HepG2 (cell line): ENCODE results near the gene CNTN4. TPM values are rescaled to one million over a fixed set of nuclear protein-coding genes. Genes with fewer than 3 reads are reported as not detected.

Source experiments
- ATAC-seq: fragments of 200-7000 bp; cut with Tn5 transposase; 3 replicates; pipeline ENCODE4 v1.9.1; 2020; ENCODE audit warnings: mild to moderate bottlenecking, moderate library complexity
- BruUV-seq: library from RNA; stranded (reverse); fragments of 400-500 nt; replicated peaks from 2 replicates; lab custom pipeline; 2021; lab: Mats Ljungman, UMichigan
- CTCF ChIA-PET: fragments of 300-600 bp; formaldehyde crosslinking; extraction: SDS; loops from one replicate; lab custom pipeline; 2021; ENCODE audit warnings: low total read pairs, inconsistent platforms, low intra/inter-chr PET ratio; lab: Yijun Ruan, JAX
- POLR2A ChIA-PET: fragments of 350-600 bp; sonication (Branson Sonifier 250); formaldehyde crosslinking; loops from one replicate; lab custom pipeline; 2020; ENCODE audit warnings: antibody characterized with exemption, inconsistent platforms; lab: Yijun Ruan, JAX
- DNase-seq: peaks from one replicate; pipeline ENCODE4 v3.0.0-alpha.2; 2015; ENCODE audit warnings: low spot score
- FAIRE-seq: peaks from 3 replicates; lab custom pipeline; 2011; peaks lifted over from hg19 to GRCh38; lab: Jason Lieb, UNC
- H2AFZ ChIP-seq: one replicate; pipeline ENCODE4 v1.6.1; 2011; ENCODE audit warnings: low read length, inconsistent platforms
- H3K27ac ChIP-seq: fragments of 300-600 bp; 3 replicates; pipeline ENCODE4 v1.8.0; 2011; ENCODE audit warnings: mixed run types, mild to moderate bottlenecking, mixed read lengths, low read length, inconsistent platforms; ENCODE audit not compliant: insufficient read depth; ENCODE audit errors: extremely low read length
- H3K27me3 ChIP-seq, 2 experiments: fragments of 200-600 bp in 1 of 2; 2 replicates in 1 of 2; 3 replicates in 1 of 2; pipeline versions ENCODE4 v1.6.0 to v1.8.0; 2011; ENCODE audit warnings: low read length in 2 of 2, mild to moderate bottlenecking in 2 of 2, moderate library complexity in 2 of 2, inconsistent platforms in 1 of 2; ENCODE audit not compliant: insufficient read depth in 2 of 2, control insufficient read depth in 1 of 2
- H3K36me3 ChIP-seq, 2 experiments: fragments of 200-600 bp in 1 of 2; replicated peaks in 1 of 2; 2 replicates in 1 of 2; 3 replicates in 1 of 2; pipeline versions ENCODE4 v1.5.1 to v1.8.0; 2011; ENCODE audit warnings: low read length in 2 of 2, inconsistent platforms in 1 of 2; ENCODE audit not compliant: insufficient read depth in 2 of 2, control insufficient read depth in 1 of 2
- H3K4me1 ChIP-seq: 2 replicates; pipeline ENCODE4 v1.5.1; 2012; ENCODE audit warnings: low read length, inconsistent platforms; ENCODE audit not compliant: insufficient read depth
- H3K4me2 ChIP-seq: 2 replicates; pipeline ENCODE4 v1.6.0; 2011; ENCODE audit warnings: low read depth, low read length, inconsistent platforms
- H3K4me3 ChIP-seq, 3 experiments: fragments of 200-600 bp in 1 of 3; sonication (generic), shearing (Covaris generic) in 1 of 3; replicated peaks in 1 of 3; 2 replicates each; pipeline ENCODE4 v1.5.1; 2011 to 2016; ENCODE audit warnings: low read length in 3 of 3, inconsistent platforms in 2 of 3, low read depth in 2 of 3, mild to moderate bottlenecking in 2 of 3, control low read depth in 1 of 3, mixed read lengths in 1 of 3; ENCODE audit not compliant: insufficient read depth in 1 of 3
- H3K79me2 ChIP-seq: one replicate; pipeline ENCODE4 v1.6.1; 2011; ENCODE audit warnings: low read length, inconsistent platforms; ENCODE audit not compliant: insufficient read depth
- H3K9ac ChIP-seq: 2 replicates; pipeline ENCODE4 v1.6.0; 2011; ENCODE audit warnings: mild to moderate bottlenecking, low read depth, low read length, inconsistent platforms; ENCODE audit not compliant: insufficient read depth
- H3K9me3 ChIP-seq: 2 replicates; pipeline ENCODE4 v1.5.1; 2012; ENCODE audit warnings: mild to moderate bottlenecking, low read length
- H4K20me1 ChIP-seq: 2 replicates; pipeline ENCODE4 v1.6.0; 2011; ENCODE audit warnings: inconsistent platforms, mild to moderate bottlenecking, low read length, moderate library complexity; ENCODE audit not compliant: insufficient read depth
- CREB3 ChIP-seq: sonication (generic); formaldehyde crosslinking; IDR thresholded peaks from 2 replicates; pipeline ENCODE4 v1.5.0; 2020; ENCODE audit warnings: missing genetic modification reagents
- DRAP1 ChIP-seq: IDR thresholded peaks from 2 replicates; pipeline ENCODE4 v1.6.1; 2016; ENCODE audit warnings: missing genetic modification reagents, missing compliant biosample characterization
- MATR3 ChIP-seq: sonication (generic); formaldehyde crosslinking; IDR thresholded peaks from 2 replicates; pipeline ENCODE4 v1.4.0; 2020; ENCODE audit warnings: missing genetic modification reagents
- MTERF4 ChIP-seq: sonication (generic); formaldehyde crosslinking; IDR thresholded peaks from 2 replicates; pipeline ENCODE4 v1.8.0; 2023; ENCODE audit warnings: mild to moderate bottlenecking, missing genetic modification reagents
- PAX8 ChIP-seq: sonication (generic); formaldehyde crosslinking; IDR thresholded peaks from 2 replicates; pipeline ENCODE4 v1.8.0; 2022; ENCODE audit warnings: mild to moderate bottlenecking, missing genetic modification reagents, borderline replicate concordance
- PHF20 ChIP-seq: sonication (generic); formaldehyde crosslinking; IDR thresholded peaks from 2 replicates; pipeline ENCODE4 v1.5.0; 2020; ENCODE audit warnings: mild to moderate bottlenecking, missing genetic modification reagents
- TAF15 ChIP-seq: fragments of 200-400 bp; formaldehyde crosslinking; IDR thresholded peaks from one replicate; pipeline ENCODE4 v1.6.1; 2018; ENCODE audit warnings: mild to moderate bottlenecking, low read depth, low read length; ENCODE audit not compliant: poor library complexity, severe bottlenecking
- U2AF1 ChIP-seq: fragments of 200-400 bp; formaldehyde crosslinking; optimal IDR thresholded peaks from 2 replicates; pipeline ENCODE3; 2017; ENCODE audit warnings: mild to moderate bottlenecking, low read depth, low read length
- ZC3H4 ChIP-seq: sonication (generic); formaldehyde crosslinking; IDR thresholded peaks from 2 replicates; pipeline ENCODE4 v1.4.0; 2020; ENCODE audit warnings: missing genetic modification reagents, borderline replicate concordance
- ZFAT ChIP-seq: sonication (generic); formaldehyde crosslinking; conservative IDR thresholded peaks from 2 replicates; pipeline ENCODE4 v1.8.1; 2023; ENCODE audit warnings: missing genetic modification reagents, inconsistent platforms
- ZFP1 ChIP-seq: IDR thresholded peaks from 2 replicates; pipeline ENCODE4 v1.6.1; 2016
- ZKSCAN1 ChIP-seq: fragments of 150-350 bp; IDR thresholded peaks from 2 replicates; pipeline ENCODE4 v1.6.1; 2014; ENCODE audit warnings: low read length
- ZNF225 ChIP-seq: sonication (generic); formaldehyde crosslinking; IDR thresholded peaks from 2 replicates; pipeline ENCODE4 v1.4.0; 2020; ENCODE audit warnings: mild to moderate bottlenecking, missing genetic modification reagents
- ZNF333 ChIP-seq: sonication (generic); formaldehyde crosslinking; IDR thresholded peaks from 2 replicates; pipeline ENCODE4 v1.4.0; 2020; ENCODE audit warnings: mild to moderate bottlenecking, missing genetic modification reagents, borderline replicate concordance
- ZNF430 ChIP-seq: sonication (generic); formaldehyde crosslinking; IDR thresholded peaks from 2 replicates; pipeline ENCODE4 v1.9.0; 2021; ENCODE audit warnings: mild to moderate bottlenecking, missing genetic modification reagents
- ZNF556 ChIP-seq: sonication (generic); formaldehyde crosslinking; IDR thresholded peaks from 2 replicates; pipeline ENCODE4 v1.4.0; 2020; ENCODE audit warnings: mild to moderate bottlenecking, missing genetic modification reagents, borderline replicate concordance
- in situ Hi-C: cut with HindIII; loops from 2 replicates; pipeline ENCODE4 v1.10.0; 2017; ENCODE audit warnings: low pct_unique_long_range_greater_than_20kb; ENCODE audit not compliant: extremely low pct_ligation_motif_present
- intact Hi-C: fragments of 100-400 bp; cut with micrococcal nuclease; formaldehyde crosslinking; loops from one replicate; pipeline ENCODE4 v1.10.0; 2022; ENCODE audit not compliant: unreplicated experiment
- polyA plus RNA-seq, 8 experiments: library from polyadenylated mRNA; depleted of rRNA in 3 of 8; stranded (reverse) in 7 of 8; unstranded in 1 of 8; fragments of >200 nt; fragmentation: Illumina TruSeq in 4 of 8; extraction: Trizol in 4 of 8; gene quantifications; 2 replicates each; pipeline versions ENCODE4 v1.2.1 to v1.2.3, GENCODE V29; 2011 to 2016; ENCODE audit warnings: low read depth in 4 of 8, missing spikeins in 1 of 8, mixed read lengths in 1 of 8; ENCODE audit not compliant: insufficient read depth in 1 of 8
- total RNA-seq, 5 experiments: library from RNA; depleted of rRNA; stranded (reverse); fragments of >200 nt; fragmentation: Illumina TruSeq; extraction: Trizol; gene quantifications; 2 replicates each; pipeline ENCODE4 v1.2.3, GENCODE V29; 2016; ENCODE audit warnings: low read depth in 1 of 5
- TF ChIP-seq, protein P1 (sequence below): sonication (generic); formaldehyde crosslinking; IDR thresholded peaks from 2 replicates; pipeline ENCODE4 v1.5.1; 2020; ENCODE audit warnings: missing genetic modification reagents, mild to moderate bottlenecking, borderline replicate concordance
- TF ChIP-seq, protein P2 (sequence below): sonication (generic); formaldehyde crosslinking; IDR thresholded peaks from 2 replicates; pipeline ENCODE4 v1.4.0; 2020; ENCODE audit warnings: mild to moderate bottlenecking, missing genetic modification reagents
- TF ChIP-seq, protein P3 (sequence below): sonication (generic); formaldehyde crosslinking; IDR thresholded peaks from 2 replicates; pipeline ENCODE4 v1.5.0; 2020; ENCODE audit warnings: missing genetic modification reagents

Gene CNTN4
- total and polyA plus RNA-seq, 2 of the 13 experiments (the other 11 are each of a cell fraction or from before 2014, with no cell fraction given), result 0.01 to 0.13 TPM

DNA sequence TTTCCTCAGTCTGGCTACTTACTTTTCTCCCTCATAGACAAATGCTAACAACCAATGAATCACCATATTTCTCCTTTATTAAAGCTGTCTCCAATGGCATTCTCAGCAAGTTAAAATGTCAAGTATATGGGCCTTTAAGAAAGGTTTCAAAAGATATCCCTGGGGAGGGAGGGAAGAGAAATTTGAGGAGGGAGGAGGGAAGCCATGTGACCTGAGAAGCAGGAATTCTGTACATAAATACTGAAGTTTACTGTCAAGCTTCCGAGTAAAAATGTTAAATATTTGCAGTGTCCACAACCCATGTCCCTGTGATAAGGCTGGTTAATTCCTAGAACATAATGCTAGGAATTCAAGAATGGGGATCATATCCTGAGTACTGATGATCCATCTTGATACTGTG lies 175.9 kb downstream of the CNTN4 start (continued):
- TF ChIP-seq DRAP1 (no peak), ZFAT (CRISPR knock-in tag) (no peak), U2AF1 (no peak), ZNF333 (CRISPR knock-in tag) (no peak), MATR3 (CRISPR knock-in tag) (no peak), ZKSCAN1 (no peak), MTERF4 (CRISPR knock-in tag) (no peak), CREB3 (CRISPR knock-in tag) (no peak), ZNF556 (CRISPR knock-in tag) (no peak)

- ChIA-PET POLR2A (no interaction called here), CTCF (no interaction called here)
- Histone ChIP-seq H3K36me3 (no peaks in the 10 kb centered on the region), H3K9me3 (peaks cover 69% of the 10 kb centered on the region), H4K20me1 (no peaks in the 10 kb centered on the region), H3K4me3 (no peak overlapping the region), H3K79me2 (no peaks in the 10 kb centered on the region), H3K4me1 (no peaks in the 10 kb centered on the region), H3K27ac (no peak overlapping the region), H2AFZ (no peak overlapping the region), H3K4me2 (no peak overlapping the region), H3K9ac (no peak overlapping the region), H3K27me3 (no peaks in the 10 kb centered on the region)
- intact Hi-C loops (loop anchor here (2.0 kb wide), 1 partner anchor 57 kb away; no protein-coding TSS in a partner anchor), in situ Hi-C loops (no loop called here)
- no peak for DNase-seq
- no peak for FAIRE-seq
- no peak for ATAC-seq
- BruUV-seq, result no TSS peak
- no peak for TF ChIP-seq ZFP1
- TF ChIP-seq PHF20 (CRISPR knock-in tag), result no peak
- TF ChIP-seq ZNF225, result no peak
- TF ChIP-seq, protein P1, sequence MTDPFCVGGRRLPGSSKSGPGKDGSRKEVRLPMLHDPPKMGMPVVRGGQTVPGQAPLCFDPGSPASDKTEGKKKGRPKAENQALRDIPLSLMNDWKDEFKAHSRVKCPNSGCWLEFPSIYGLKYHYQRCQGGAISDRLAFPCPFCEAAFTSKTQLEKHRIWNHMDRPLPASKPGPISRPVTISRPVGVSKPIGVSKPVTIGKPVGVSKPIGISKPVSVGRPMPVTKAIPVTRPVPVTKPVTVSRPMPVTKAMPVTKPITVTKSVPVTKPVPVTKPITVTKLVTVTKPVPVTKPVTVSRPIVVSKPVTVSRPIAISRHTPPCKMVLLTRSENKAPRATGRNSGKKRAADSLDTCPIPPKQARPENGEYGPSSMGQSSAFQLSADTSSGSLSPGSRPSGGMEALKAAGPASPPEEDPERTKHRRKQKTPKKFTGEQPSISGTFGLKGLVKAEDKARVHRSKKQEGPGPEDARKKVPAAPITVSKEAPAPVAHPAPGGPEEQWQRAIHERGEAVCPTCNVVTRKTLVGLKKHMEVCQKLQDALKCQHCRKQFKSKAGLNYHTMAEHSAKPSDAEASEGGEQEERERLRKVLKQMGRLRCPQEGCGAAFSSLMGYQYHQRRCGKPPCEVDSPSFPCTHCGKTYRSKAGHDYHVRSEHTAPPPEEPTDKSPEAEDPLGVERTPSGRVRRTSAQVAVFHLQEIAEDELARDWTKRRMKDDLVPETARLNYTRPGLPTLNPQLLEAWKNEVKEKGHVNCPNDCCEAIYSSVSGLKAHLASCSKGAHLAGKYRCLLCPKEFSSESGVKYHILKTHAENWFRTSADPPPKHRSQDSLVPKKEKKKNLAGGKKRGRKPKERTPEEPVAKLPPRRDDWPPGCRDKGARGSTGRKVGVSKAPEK, result no peak
- TF ChIP-seq ZNF430, result no peak
- no peak for TF ChIP-seq PAX8
- TF ChIP-seq TAF15, result no peak
- no peak for TF ChIP-seq ZC3H4 (CRISPR knock-in tag)
- TF ChIP-seq, protein P2, sequence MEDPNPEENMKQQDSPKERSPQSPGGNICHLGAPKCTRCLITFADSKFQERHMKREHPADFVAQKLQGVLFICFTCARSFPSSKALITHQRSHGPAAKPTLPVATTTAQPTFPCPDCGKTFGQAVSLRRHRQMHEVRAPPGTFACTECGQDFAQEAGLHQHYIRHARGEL (CRISPR knock-in tag), result no peak
- TF ChIP-seq, protein P3, sequence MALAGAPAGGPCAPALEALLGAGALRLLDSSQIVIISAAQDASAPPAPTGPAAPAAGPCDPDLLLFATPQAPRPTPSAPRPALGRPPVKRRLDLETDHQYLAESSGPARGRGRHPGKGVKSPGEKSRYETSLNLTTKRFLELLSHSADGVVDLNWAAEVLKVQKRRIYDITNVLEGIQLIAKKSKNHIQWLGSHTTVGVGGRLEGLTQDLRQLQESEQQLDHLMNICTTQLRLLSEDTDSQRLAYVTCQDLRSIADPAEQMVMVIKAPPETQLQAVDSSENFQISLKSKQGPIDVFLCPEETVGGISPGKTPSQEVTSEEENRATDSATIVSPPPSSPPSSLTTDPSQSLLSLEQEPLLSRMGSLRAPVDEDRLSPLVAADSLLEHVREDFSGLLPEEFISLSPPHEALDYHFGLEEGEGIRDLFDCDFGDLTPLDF (CRISPR knock-in tag), result no peak
These were observed 185.2 kb downstream of the CNTN4 start for GRCh38 chr3:2283818-2284217.
